Measurements from ENCODE around the gene PLEKHG3. TPM values are rescaled to one million over a fixed set of nuclear protein-coding genes. Genes with fewer than 3 reads are reported as not detected.

The PLEKHG3 gene
- total and polyA plus RNA-seq, 7 experiments from 2014 or later = 0.17 to 43.6 (median 2.0) TPM

- no peak for DNase-seq
- H3K9me3 ChIP-seq (ENCODE audit: control insufficient read depth in 2 of 3, low read length in 3 of 3) = no peaks in the 10 kb centered on the region
- ChIA-PET CTCF (no interaction called here), POLR2A (no interaction called here)
- H3K27me3 ChIP-seq (ENCODE audit: control insufficient read depth in 2 of 2, insufficient read depth in 2 of 2, low read length in 2 of 2) = no peaks in the 10 kb centered on the region
- H3K4me3 ChIP-seq (ENCODE audit: low read length) = no peak overlapping the region
- H3K36me3 Mint-ChIP-seq = no peaks in the 10 kb centered on the region
- no peaks in the 10 kb centered on the region for H3K9me3 Mint-ChIP-seq
- H3K27me3 Mint-ChIP-seq = peaks cover 0 to 7% (median 0%) of the 10 kb centered on the region in 5 donors
- intact Hi-C loops (cut with micrococcal nuclease) = no loop called here
- H3K4me1 Mint-ChIP-seq = no peaks in the 10 kb centered on the region
- H3K27ac ChIP-seq (ENCODE audit: low read depth, low read length) = no peak overlapping the region
- no peak overlapping the region for H3K27ac Mint-ChIP-seq
- no peak for ATAC-seq
- no peak overlapping the region for H3K4me3 Mint-ChIP-seq
- no peaks in the 10 kb centered on the region for H3K36me3 ChIP-seq (ENCODE audit: control insufficient read depth in 2 of 3, insufficient read depth in 3 of 3, low read length in 3 of 3)
- no peaks in the 10 kb centered on the region for H3K4me1 ChIP-seq (ENCODE audit: control insufficient read depth in 2 of 2, insufficient read depth in 2 of 2, low read length in 2 of 2)
Observed at GRCh38 chr14:64792871-64793560, 88.8 kb downstream of the PLEKHG3 start.

- intact Hi-C loops (cut with micrococcal nuclease) = no loop called here
- CTCF ChIA-PET = no interaction called here
Observed at GRCh38 chr14:64795211-64795610, 91.0 kb downstream of the PLEKHG3 start.

GRCh38 chr14:64795921-64796320 lies 91.7 kb downstream of the PLEKHG3 start:
- H3K27ac Mint-ChIP-seq = no peak overlapping the region
- intact Hi-C loops (cut with micrococcal nuclease) = no loop called here

More at GRCh38 chr14:64795211-64795610, 91.0 kb downstream of the PLEKHG3 start:
- Mint-ChIP-seq H3K27me3 (peaks cover 0 to 14% (median 0%) of the 10 kb centered on the region in 5 donors), H3K4me1 (no peaks in the 10 kb centered on the region), H3K4me3 (no peak overlapping the region), H3K27ac (no peak overlapping the region), H3K9me3 (no peaks in the 10 kb centered on the region), H3K36me3 (no peaks in the 10 kb centered on the region)
- Histone ChIP-seq H3K27me3 (ENCODE audit: control insufficient read depth in 2 of 2, insufficient read depth in 2 of 2, low read length in 2 of 2) (no peaks in the 10 kb centered on the region), H3K27ac (ENCODE audit: low read depth, low read length) (no peak overlapping the region), H3K4me1 (ENCODE audit: control insufficient read depth in 2 of 2, insufficient read depth in 2 of 2, low read length in 2 of 2) (no peaks in the 10 kb centered on the region), H3K36me3 (ENCODE audit: control insufficient read depth in 2 of 3, insufficient read depth in 3 of 3, low read length in 3 of 3) (no peaks in the 10 kb centered on the region), H3K9me3 (ENCODE audit: control insufficient read depth in 2 of 3, low read length in 3 of 3) (no peaks in the 10 kb centered on the region), H3K4me3 (ENCODE audit: low read length) (no peak overlapping the region)
- POLR2A ChIA-PET = no interaction called here
- no peak for DNase-seq
- ATAC-seq = no peak

GRCh38 chr14:64796369-64796768 lies 92.1 kb downstream of the PLEKHG3 start:
- ChIA-PET POLR2A (no interaction called here), CTCF (no interaction called here)
- intact Hi-C loops (cut with micrococcal nuclease) = no loop called here
- Histone ChIP-seq H3K27ac (ENCODE audit: low read depth, low read length) (no peak overlapping the region), H3K4me1 (ENCODE audit: control insufficient read depth in 2 of 2, insufficient read depth in 2 of 2, low read length in 2 of 2) (no peaks in the 10 kb centered on the region), H3K4me3 (ENCODE audit: low read length) (no peak overlapping the region), H3K36me3 (ENCODE audit: control insufficient read depth in 2 of 3, insufficient read depth in 3 of 3, low read length in 3 of 3) (no peaks in the 10 kb centered on the region), H3K27me3 (ENCODE audit: control insufficient read depth in 2 of 2, insufficient read depth in 2 of 2, low read length in 2 of 2) (no peaks in the 10 kb centered on the region), H3K9me3 (ENCODE audit: control insufficient read depth in 2 of 3, low read length in 3 of 3) (no peaks in the 10 kb centered on the region)
- Mint-ChIP-seq H3K36me3 (no peaks in the 10 kb centered on the region), H3K4me3 (no peak overlapping the region), H3K4me1 (peaks cover 0 to 2% (median 0%) of the 10 kb centered on the region in 7 donors), H3K9me3 (peaks cover 0 to 2% (median 0%) of the 10 kb centered on the region in 11 donors), H3K27ac (no peak overlapping the region), H3K27me3 (peaks cover 0 to 14% (median 0%) of the 10 kb centered on the region in 5 donors)
- ATAC-seq (no peak), DNase-seq (no peak)

More at GRCh38 chr14:64795921-64796320, 91.7 kb downstream of the PLEKHG3 start:
- H3K36me3 Mint-ChIP-seq = no peaks in the 10 kb centered on the region
- Histone ChIP-seq H3K27ac (ENCODE audit: low read depth, low read length) (no peak overlapping the region), H3K27me3 (ENCODE audit: control insufficient read depth in 2 of 2, insufficient read depth in 2 of 2, low read length in 2 of 2) (no peaks in the 10 kb centered on the region), H3K4me3 (ENCODE audit: low read length) (no peak overlapping the region), H3K4me1 (ENCODE audit: control insufficient read depth in 2 of 2, insufficient read depth in 2 of 2, low read length in 2 of 2) (no peaks in the 10 kb centered on the region), H3K9me3 (ENCODE audit: control insufficient read depth in 2 of 3, low read length in 3 of 3) (no peaks in the 10 kb centered on the region), H3K36me3 (ENCODE audit: control insufficient read depth in 2 of 3, insufficient read depth in 3 of 3, low read length in 3 of 3) (no peaks in the 10 kb centered on the region)
- CTCF ChIA-PET = no interaction called here
- no peak for DNase-seq
- H3K4me3 Mint-ChIP-seq = no peak overlapping the region
- H3K27me3 Mint-ChIP-seq = peaks cover 0 to 14% (median 0%) of the 10 kb centered on the region in 5 donors
- peaks cover 0 to 2% (median 0%) of the 10 kb centered on the region in 7 donors for H3K4me1 Mint-ChIP-seq
- no peak for ATAC-seq
- POLR2A ChIA-PET = no interaction called here
- H3K9me3 Mint-ChIP-seq = no peaks in the 10 kb centered on the region

- Histone ChIP-seq H3K4me1 (ENCODE audit: control insufficient read depth in 2 of 2, insufficient read depth in 2 of 2, low read length in 2 of 2) (no peaks in the 10 kb centered on the region), H3K36me3 (ENCODE audit: control insufficient read depth in 2 of 3, insufficient read depth in 3 of 3, low read length in 3 of 3) (no peaks in the 10 kb centered on the region), H3K4me3 (ENCODE audit: low read length) (no peak overlapping the region), H3K27me3 (ENCODE audit: control insufficient read depth in 2 of 2, insufficient read depth in 2 of 2, low read length in 2 of 2) (no peaks in the 10 kb centered on the region), H3K27ac (ENCODE audit: low read depth, low read length) (no peak overlapping the region), H3K9me3 (ENCODE audit: control insufficient read depth in 2 of 3, low read length in 3 of 3) (no peaks in the 10 kb centered on the region)
- POLR2A ChIA-PET = no interaction called here
- CTCF ChIA-PET = interaction anchor here (1.6 kb wide), 1 partner anchor 24 kb away, joined by 5 read pairs; no protein-coding TSS in a partner anchor
- peaks cover 0 to 2% (median 0%) of the 10 kb centered on the region in 11 donors for H3K9me3 Mint-ChIP-seq
- ATAC-seq (no peak), DNase-seq (no peak)
- no peak overlapping the region for H3K27ac Mint-ChIP-seq
- H3K27me3 Mint-ChIP-seq = peaks cover 0 to 17% (median 0%) of the 10 kb centered on the region in 5 donors
- no peaks in the 10 kb centered on the region for H3K36me3 Mint-ChIP-seq
- H3K4me1 Mint-ChIP-seq = peaks cover 0 to 2% (median 0%) of the 10 kb centered on the region in 7 donors
- intact Hi-C loops (cut with micrococcal nuclease) = no loop called here
- no peak overlapping the region for H3K4me3 Mint-ChIP-seq
Observed at GRCh38 chr14:64799555-64799954, 95.3 kb downstream of the PLEKHG3 start.

Small RNAs within 50 kb of the gene (microRNA-seq; reads per million reads assigned to microRNA genes)
- not detected for gene MIR7855 (ENCODE audit: borderline microRNAs expressed)

Other genes with a start within 250 kb of the PLEKHG3 start
- gene AKAP5, start 238.9 kb upstream of the PLEKHG3 start, total RNA-seq = 1 to 10 TPM in 1 of 5 experiments, under 1 TPM in 4; 0.11 to 1.7 (median 0.13) TPM
- gene AKAP5, start 238.9 kb upstream of the PLEKHG3 start, polyA plus RNA-seq = under 1 TPM in 1 of 2 donors, not detected in 1; 0.03 TPM
- 10 to 100 TPM; 37.6 to 88.0 (median 60.6) TPM for gene ZBTB25, start 200.6 kb upstream of the PLEKHG3 start, total RNA-seq
- gene ZBTB25, start 200.6 kb upstream of the PLEKHG3 start, polyA plus RNA-seq = 10 to 100 TPM; 30.5 to 35.6 TPM
- gene ZBTB1, start 199.7 kb upstream of the PLEKHG3 start, total RNA-seq = 100 to 1,000 TPM in 2 of 5 experiments, 10 to 100 TPM in 3; 97.1 to 119 (median 98.4) TPM
- 10 to 100 TPM; 42.4 to 49.7 TPM for gene ZBTB1, start 199.7 kb upstream of the PLEKHG3 start, polyA plus RNA-seq
- gene HSPA2, start 163.7 kb upstream of the PLEKHG3 start, total RNA-seq = 1 to 10 TPM in 1 of 5 experiments, under 1 TPM in 4; 0.32 to 2.5 (median 0.76) TPM
- gene HSPA2, start 163.7 kb upstream of the PLEKHG3 start, polyA plus RNA-seq = under 1 TPM; 0.21 to 0.99 TPM
- gene PPP1R36, start 154.5 kb upstream of the PLEKHG3 start, total RNA-seq = under 1 TPM in 1 of 5 experiments, not detected in 4; 0.31 TPM
- under 1 TPM in 1 of 2 donors, not detected in 1; 0.30 TPM for gene PPP1R36, start 154.5 kb upstream of the PLEKHG3 start, polyA plus RNA-seq
- gene SPTB, start 175.5 kb downstream of the PLEKHG3 start, total RNA-seq = under 1 TPM in 3 of 5 experiments, not detected in 2; 0.05 to 0.12 (median 0.05) TPM
- gene SPTB, start 175.5 kb downstream of the PLEKHG3 start, polyA plus RNA-seq = not detected
- gene CHURC1, start 210.0 kb downstream of the PLEKHG3 start, total RNA-seq = 100 to 1,000 TPM in 2 of 5 experiments, 10 to 100 TPM in 3; 71.9 to 117 (median 80.7) TPM
- gene CHURC1, start 210.0 kb downstream of the PLEKHG3 start, polyA plus RNA-seq = 100 to 1,000 TPM; 177 to 204 TPM
- gene GPX2, start 238.3 kb downstream of the PLEKHG3 start, total RNA-seq = not detected
- gene GPX2, start 238.3 kb downstream of the PLEKHG3 start, polyA plus RNA-seq = not detected

All from naive thymus-derived CD4-positive, alpha-beta T cell (primary cell).